CD4-positive, alpha-beta memory T cell (primary cell): ENCODE measurements around the gene C9orf72. TPM values are rescaled to one million over a fixed set of nuclear protein-coding genes. Genes with fewer than 3 reads are reported as not detected.

Source experiments
- CTCF ChIA-PET: fragments of 350-600 bp; sonication (Branson Sonifier 250); formaldehyde crosslinking; loops from one replicate; lab custom pipeline; 2021; ENCODE audit warnings: inconsistent platforms; ENCODE audit not compliant: partially characterized antibody; lab: Charles Lee
- POLR2A ChIA-PET: fragments of 350-600 bp; sonication (Branson Sonifier 250); formaldehyde crosslinking; loops from one replicate; lab custom pipeline; 2021; ENCODE audit not compliant: partially characterized antibody; lab: Charles Lee
- DNase-seq, 5 donors: peaks; one replicate each; pipeline versions ENCODE4 v3.0.0 to v3.0.0-alpha.2; 2020 to 2022; ENCODE audit warnings: mixed read lengths in 1 of 5
- H3K27ac ChIP-seq: one replicate; pipeline ENCODE4 v1.7.0; 2013; ENCODE audit warnings: low read depth, low read length
- H3K27me3 ChIP-seq: 2 replicates; pipeline ENCODE4 v1.7.0; 2013; ENCODE audit warnings: mild to moderate bottlenecking, low read length, moderate library complexity; ENCODE audit not compliant: insufficient read depth
- H3K36me3 ChIP-seq: 2 replicates; pipeline ENCODE4 v1.7.0; 2013; ENCODE audit warnings: mild to moderate bottlenecking, low read length, moderate library complexity; ENCODE audit not compliant: insufficient read depth
- H3K4me1 ChIP-seq: 2 replicates; pipeline ENCODE4 v1.7.0; 2013; ENCODE audit warnings: mild to moderate bottlenecking, low read length, moderate library complexity; ENCODE audit not compliant: insufficient read depth
- H3K4me3 ChIP-seq, 2 donors: one replicate each; pipeline ENCODE4 v1.7.0; 2013; ENCODE audit warnings: low read length in 2 of 2, mild to moderate bottlenecking in 1 of 2
- H3K9me3 ChIP-seq, 2 donors: one replicate each; pipeline ENCODE4 v1.7.0; 2013; ENCODE audit warnings: low read length in 2 of 2, control low read depth in 1 of 2; ENCODE audit not compliant: control insufficient read depth in 1 of 2
- H3K27ac Mint-ChIP-seq, 7 donors: one replicate each; pipeline ENCODE4 v1.8.0; 2020 to 2021; ENCODE audit warnings: mixed read lengths in 7 of 7, mild to moderate bottlenecking in 6 of 7, inconsistent platforms in 3 of 7, moderate library complexity in 3 of 7
- H3K27me3 Mint-ChIP-seq, 2 donors: one replicate each; pipeline ENCODE4 v1.8.0; 2020 to 2021; ENCODE audit warnings: mixed read lengths in 2 of 2
- H3K36me3 Mint-ChIP-seq, 2 donors: one replicate each; pipeline ENCODE4 v1.8.0; 2020 to 2021; ENCODE audit warnings: mixed read lengths in 2 of 2, inconsistent platforms in 1 of 2, mild to moderate bottlenecking in 1 of 2
- H3K4me1 Mint-ChIP-seq, 4 donors: one replicate each; pipeline ENCODE4 v1.8.0; 2020 to 2021; ENCODE audit warnings: mixed read lengths in 4 of 4, mild to moderate bottlenecking in 1 of 4
- H3K4me3 Mint-ChIP-seq, 8 donors: one replicate each; pipeline ENCODE4 v1.8.0; 2020 to 2021; ENCODE audit warnings: mixed read lengths in 8 of 8, mild to moderate bottlenecking in 7 of 8, moderate library complexity in 6 of 8, inconsistent platforms in 3 of 8
- H3K9me3 Mint-ChIP-seq, 8 donors: one replicate each; pipeline ENCODE4 v1.8.0; 2020 to 2021; ENCODE audit warnings: mixed read lengths in 8 of 8, mild to moderate bottlenecking in 5 of 8, inconsistent platforms in 3 of 8, moderate library complexity in 1 of 8
- intact Hi-C: fragments of 100-400 bp; cut with micrococcal nuclease; formaldehyde crosslinking; loops from one replicate; pipeline ENCODE4 v1.15.1; 2023
- polyA plus RNA-seq, 2 donors: library from polyadenylated mRNA; unstranded; fragments of 300-500 nt; fragmentation: Illumina TruSeq; gene quantifications; one replicate each; pipeline ENCODE4 v1.2.3, GENCODE V29; 2021
- total RNA-seq, 2 experiments: library from RNA; stranded (reverse); gene quantifications; one replicate each; pipeline ENCODE4 v1.2.3, GENCODE V29; 2021

C9orf72 gene
- total and polyA plus RNA-seq, 4 experiments from 2014 or later: 6.5 to 21.1 (median 18.6) TPM

GRCh38 chr9:27610622-27611021 is 37.3 kb upstream of the C9orf72 start:
- Mint-ChIP-seq H3K27me3 (peaks cover 24 to 26% of the 10 kb centered on the region in 2 donors), H3K27ac (no peak overlapping the region), H3K4me3 (no peak overlapping the region), H3K9me3 (no peaks in the 10 kb centered on the region), H3K36me3 (no peaks in the 10 kb centered on the region), H3K4me1 (no peaks in the 10 kb centered on the region)
- H3K27me3 ChIP-seq: no peaks in the 10 kb centered on the region
- no peak overlapping the region for H3K27ac ChIP-seq
- POLR2A ChIA-PET: no interaction called here
- H3K9me3 ChIP-seq: no peaks in the 10 kb centered on the region
- no peaks in the 10 kb centered on the region for H3K4me1 ChIP-seq
- intact Hi-C loops: no loop called here
- no peak for DNase-seq
- H3K36me3 ChIP-seq: no peaks in the 10 kb centered on the region
- H3K4me3 ChIP-seq: no peak overlapping the region
- CTCF ChIA-PET: no interaction called here

- no peaks in the 10 kb centered on the region for H3K36me3 Mint-ChIP-seq
- no peak for DNase-seq
- ChIA-PET POLR2A (no interaction called here), CTCF (no interaction called here)
- Histone ChIP-seq H3K4me1 (no peaks in the 10 kb centered on the region), H3K9me3 (no peaks in the 10 kb centered on the region), H3K4me3 (no peak overlapping the region), H3K27ac (no peak overlapping the region), H3K27me3 (no peaks in the 10 kb centered on the region), H3K36me3 (no peaks in the 10 kb centered on the region)
- intact Hi-C loops: no loop called here
- H3K9me3 Mint-ChIP-seq: no peaks in the 10 kb centered on the region
- H3K4me3 Mint-ChIP-seq: no peak overlapping the region
- H3K27me3 Mint-ChIP-seq: peaks cover 0 to 2% of the 10 kb centered on the region in 2 donors
- H3K4me1 Mint-ChIP-seq: no peaks in the 10 kb centered on the region
- H3K27ac Mint-ChIP-seq: no peak overlapping the region
Observed at GRCh38 chr9:27602954-27603353, 29.7 kb upstream of the C9orf72 start.

- Histone ChIP-seq H3K36me3 (no peaks in the 10 kb centered on the region), H3K9me3 (no peaks in the 10 kb centered on the region), H3K4me1 (no peaks in the 10 kb centered on the region), H3K27ac (no peak overlapping the region), H3K4me3 (no peak overlapping the region), H3K27me3 (no peaks in the 10 kb centered on the region)
- ChIA-PET POLR2A (no interaction called here), CTCF (no interaction called here)
- H3K4me3 Mint-ChIP-seq: no peak overlapping the region
- peaks cover 0 to 2% of the 10 kb centered on the region in 2 donors for H3K27me3 Mint-ChIP-seq
- no peaks in the 10 kb centered on the region for H3K9me3 Mint-ChIP-seq
- H3K36me3 Mint-ChIP-seq: no peaks in the 10 kb centered on the region
- DNase-seq: no peak
- H3K27ac Mint-ChIP-seq: no peak overlapping the region
- H3K4me1 Mint-ChIP-seq: no peaks in the 10 kb centered on the region
- intact Hi-C loops: no loop called here
Observed at GRCh38 chr9:27602142-27602861, 29.0 kb upstream of the C9orf72 start.

GRCh38 chr9:27601396-27601795 is 28.1 kb upstream of the C9orf72 start:
- intact Hi-C loops: no loop called here

GRCh38 chr9:27600256-27600655 is 27.0 kb upstream of the C9orf72 start:
- Histone ChIP-seq H3K27me3 (no peaks in the 10 kb centered on the region), H3K9me3 (no peaks in the 10 kb centered on the region), H3K4me1 (no peaks in the 10 kb centered on the region), H3K27ac (no peak overlapping the region), H3K36me3 (no peaks in the 10 kb centered on the region), H3K4me3 (no peak overlapping the region)
- ChIA-PET POLR2A (no interaction called here), CTCF (no interaction called here)
- Mint-ChIP-seq H3K9me3 (no peaks in the 10 kb centered on the region), H3K4me3 (no peak overlapping the region), H3K36me3 (no peaks in the 10 kb centered on the region), H3K27me3 (peaks cover 0 to 5% of the 10 kb centered on the region in 2 donors), H3K4me1 (no peaks in the 10 kb centered on the region), H3K27ac (no peak overlapping the region)
- DNase-seq: no peak
- intact Hi-C loops: no loop called here

More at GRCh38 chr9:27601396-27601795, 28.1 kb upstream of the C9orf72 start:
- Mint-ChIP-seq H3K4me1 (no peaks in the 10 kb centered on the region), H3K27ac (no peak overlapping the region), H3K27me3 (peaks cover 0 to 2% of the 10 kb centered on the region in 2 donors), H3K9me3 (no peaks in the 10 kb centered on the region), H3K36me3 (no peaks in the 10 kb centered on the region), H3K4me3 (no peak overlapping the region)
- H3K4me1 ChIP-seq: no peaks in the 10 kb centered on the region
- no peak overlapping the region for H3K27ac ChIP-seq
- H3K4me3 ChIP-seq: no peak overlapping the region
- ChIA-PET CTCF (no interaction called here), POLR2A (no interaction called here)
- H3K9me3 ChIP-seq: no peaks in the 10 kb centered on the region
- H3K27me3 ChIP-seq: no peaks in the 10 kb centered on the region
- H3K36me3 ChIP-seq: no peaks in the 10 kb centered on the region
- no peak for DNase-seq

- no peaks in the 10 kb centered on the region for H3K9me3 Mint-ChIP-seq
- Histone ChIP-seq H3K36me3 (no peaks in the 10 kb centered on the region), H3K4me1 (no peaks in the 10 kb centered on the region), H3K27me3 (no peaks in the 10 kb centered on the region), H3K9me3 (no peaks in the 10 kb centered on the region), H3K4me3 (no peak overlapping the region), H3K27ac (no peak overlapping the region)
- ChIA-PET POLR2A (no interaction called here), CTCF (no interaction called here)
- H3K27me3 Mint-ChIP-seq: peaks cover 0 to 7% of the 10 kb centered on the region in 2 donors
- H3K27ac Mint-ChIP-seq: no peak overlapping the region
- H3K36me3 Mint-ChIP-seq: no peaks in the 10 kb centered on the region
- intact Hi-C loops: no loop called here
- DNase-seq: no peak
- no peaks in the 10 kb centered on the region for H3K4me1 Mint-ChIP-seq
- H3K4me3 Mint-ChIP-seq: no peak overlapping the region
Observed at GRCh38 chr9:27599870-27600238, 26.6 kb upstream of the C9orf72 start.

- Histone ChIP-seq H3K27ac (no peak overlapping the region), H3K9me3 (no peaks in the 10 kb centered on the region), H3K4me1 (no peaks in the 10 kb centered on the region), H3K36me3 (no peaks in the 10 kb centered on the region), H3K27me3 (no peaks in the 10 kb centered on the region), H3K4me3 (no peak overlapping the region)
- H3K27me3 Mint-ChIP-seq: peaks cover 0 to 8% of the 10 kb centered on the region in 2 donors
- ChIA-PET POLR2A (no interaction called here), CTCF (no interaction called here)
- no peaks in the 10 kb centered on the region for H3K36me3 Mint-ChIP-seq
- no peak for DNase-seq
- no peak overlapping the region for H3K4me3 Mint-ChIP-seq
- no peaks in the 10 kb centered on the region for H3K9me3 Mint-ChIP-seq
- no peak overlapping the region for H3K27ac Mint-ChIP-seq
- intact Hi-C loops: no loop called here
- H3K4me1 Mint-ChIP-seq: no peaks in the 10 kb centered on the region
Observed at GRCh38 chr9:27599102-27599869, 26.0 kb upstream of the C9orf72 start.
